GM19438 (cell line): ENCODE measurements around the gene MCCC1.
"Not testable (repeated sequence)": the region's sequence is repeated elsewhere in the genome, so short reads cannot be mapped to it uniquely, and the experiment has no call there.

Experiments used
- ATAC-seq: cut with Tn5 transposase; IDR thresholded peaks from one replicate; pipeline ENCODE4 v1.9.1; 2021; ENCODE audit warnings: low read depth; ENCODE audit not compliant: unreplicated experiment

MCCC1 gene

GRCh38 chr3:182993486-182994201 is 105.7 kb downstream of the MCCC1 start:
- not testable (repeated sequence) for ATAC-seq

- ATAC-seq: no peak
Measured at GRCh38 chr3:182989566-182989965, 109.7 kb downstream of the MCCC1 start.

- ATAC-seq: no peak
Measured at GRCh38 chr3:182986021-182986420, 113.3 kb downstream of the MCCC1 start.

- no peak for ATAC-seq
Measured at GRCh38 chr3:182983876-182984275, 115.4 kb downstream of the MCCC1 start.

GRCh38 chr3:182981038-182981380 is 118.3 kb downstream of the MCCC1 start:
- no peak for ATAC-seq

- ATAC-seq: peak; percentile 85
Measured at GRCh38 chr3:182980204-182981037, 118.9 kb downstream of the MCCC1 start, which contains the start of gene DCUN1D1. TSS of gene DCUN1D1 (minus strand) at chr3:182980538. CDS start at chr3:182980489, 49 bp downstream.

- peak; percentile 22 for ATAC-seq
Measured at GRCh38 chr3:182979674-182980191, 119.6 kb downstream of the MCCC1 start.

GRCh38 chr3:182979103-182979673 is 120.1 kb downstream of the MCCC1 start:
- ATAC-seq: no peak

GRCh38 chr3:182978387-182978786 is 120.9 kb downstream of the MCCC1 start:
- ATAC-seq: no peak

- no peak for ATAC-seq
Measured at GRCh38 chr3:182973047-182973446, 126.2 kb downstream of the MCCC1 start.

- ATAC-seq: no peak
Measured at GRCh38 chr3:182972387-182972786, 126.9 kb downstream of the MCCC1 start.

GRCh38 chr3:182971637-182972036 is 127.7 kb downstream of the MCCC1 start:
- no peak for ATAC-seq

- ATAC-seq: no peak
Measured at GRCh38 chr3:182970811-182971418, 128.4 kb downstream of the MCCC1 start.

- ATAC-seq: no peak
Measured at GRCh38 chr3:182969853-182970252, 129.4 kb downstream of the MCCC1 start.

GRCh38 chr3:182969277-182969676 is 130.0 kb downstream of the MCCC1 start:
- no peak for ATAC-seq

- peak; percentile 54 for ATAC-seq
Measured at GRCh38 chr3:182967218-182968204, 131.8 kb downstream of the MCCC1 start.

GRCh38 chr3:182965861-182966366 is 133.4 kb downstream of the MCCC1 start:
- no peak for ATAC-seq
